NCI-H2171 (cell line): ENCODE results near the gene MSH4.
"Not testable (repeated sequence)": the region's sequence is repeated elsewhere in the genome, so short reads cannot be mapped to it uniquely, and the experiment has no call there.

Source experiments
- DNase-seq: peaks from one replicate; lab custom pipeline; 2025; lab: John Stamatoyannopoulos, UW

Gene MSH4

GRCh38 chr1:75797273-75797588 is 549 bp downstream of the MSH4 start:
- no peak for DNase-seq

- no peak for DNase-seq
Measured at GRCh38 chr1:75797606-75798216, 1.0 kb downstream of the MSH4 start.

DNA sequence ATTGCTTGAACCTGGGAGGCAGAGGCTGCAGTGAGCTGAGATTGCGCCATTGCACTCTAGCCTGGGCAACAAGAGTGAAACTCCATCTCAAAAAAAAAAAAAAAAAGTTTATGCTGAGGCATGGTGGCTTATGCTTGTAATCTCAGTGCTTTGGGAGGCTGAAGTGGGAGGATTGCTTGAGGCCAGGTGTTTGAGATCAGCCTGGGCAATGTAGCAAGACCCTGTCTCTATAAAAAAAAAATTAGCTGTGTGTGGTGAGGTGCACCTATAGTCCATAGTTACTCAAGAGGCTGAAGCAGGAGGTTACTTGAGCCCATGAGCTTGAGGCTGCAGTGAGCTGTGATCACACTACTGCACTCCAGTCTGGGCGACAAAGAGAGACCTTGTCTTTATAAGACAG is 4.8 kb downstream of the MSH4 start:
- DNase-seq: not testable (repeated sequence)

GRCh38 chr1:75808921-75809320 is 12.2 kb downstream of the MSH4 start:
- DNase-seq: no peak

- not testable (repeated sequence) for DNase-seq
Measured at GRCh38 chr1:75810113-75810512, 13.4 kb downstream of the MSH4 start.

- DNase-seq: no peak
Measured at GRCh38 chr1:75811211-75811981, 14.7 kb downstream of the MSH4 start.

GRCh38 chr1:75812065-75812464 is 15.4 kb downstream of the MSH4 start:
- no peak for DNase-seq

- not testable (repeated sequence) for DNase-seq
Measured at GRCh38 chr1:75823596-75823995, 26.9 kb downstream of the MSH4 start.

GRCh38 chr1:75836528-75837100 is 39.9 kb downstream of the MSH4 start:
- DNase-seq: no peak

GRCh38 chr1:75838079-75838478 is 41.4 kb downstream of the MSH4 start:
- DNase-seq: no peak

DNA sequence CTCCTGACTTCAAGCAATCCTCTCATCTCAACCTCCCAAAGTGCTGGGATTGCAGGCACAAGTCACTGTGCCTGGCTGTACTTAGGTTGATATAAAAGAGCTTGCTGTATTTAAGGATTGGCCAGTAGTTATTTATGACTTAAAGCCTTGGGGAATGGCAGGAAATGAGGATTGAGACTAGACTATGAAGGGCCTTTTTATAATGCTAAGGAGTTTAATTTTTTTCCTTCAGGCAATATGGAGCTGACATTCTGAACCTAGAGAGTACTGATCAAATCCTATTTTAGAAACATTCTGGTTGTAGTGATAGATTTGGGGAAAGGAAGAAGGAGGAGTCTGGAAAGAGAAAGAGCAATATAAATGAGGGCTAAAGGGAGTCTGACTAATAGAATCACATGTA is 44.7 kb downstream of the MSH4 start:
- no peak for DNase-seq

DNA sequence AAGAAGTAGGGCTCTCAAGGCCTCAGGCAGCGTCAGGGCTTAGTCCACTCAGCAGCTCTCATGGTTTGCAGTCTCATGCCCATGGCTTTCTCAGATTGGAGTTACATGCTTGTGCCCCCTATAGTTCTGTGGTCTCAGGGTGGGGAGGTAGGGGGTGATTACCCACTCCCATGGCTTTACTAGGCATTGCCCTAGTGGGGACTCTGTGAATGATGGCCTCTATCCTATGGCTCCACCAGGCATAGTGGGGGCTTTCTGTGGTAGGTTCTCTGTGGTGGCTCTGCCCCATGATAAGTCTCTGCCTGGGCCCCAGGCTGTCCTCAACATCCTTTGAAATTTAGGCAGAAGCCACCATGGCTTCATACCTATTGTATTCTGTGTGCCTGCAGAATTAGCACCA is 48.9 kb downstream of the MSH4 start:
- no peak for DNase-seq

GRCh38 chr1:75855010-75855409 is 58.3 kb downstream of the MSH4 start:
- no peak for DNase-seq

DNA sequence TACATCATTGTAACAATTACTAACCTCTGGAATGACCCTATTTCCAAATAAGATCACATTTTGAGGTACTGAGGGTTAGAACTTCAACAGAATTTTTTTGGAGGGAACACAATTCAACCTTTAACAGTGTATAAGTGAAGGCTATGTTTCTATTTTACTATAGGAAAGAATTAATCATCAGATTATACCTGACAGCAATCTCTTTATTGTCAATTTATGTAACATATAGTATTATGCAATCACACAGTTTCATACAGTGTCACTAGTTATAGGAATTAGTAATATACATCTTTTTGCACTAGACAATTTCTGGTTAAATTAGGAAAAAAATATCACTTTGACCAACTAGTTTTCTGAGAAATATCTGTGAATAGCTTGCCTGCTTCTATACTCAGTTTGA is 59.1 kb downstream of the MSH4 start:
- DNase-seq: no peak

DNA sequence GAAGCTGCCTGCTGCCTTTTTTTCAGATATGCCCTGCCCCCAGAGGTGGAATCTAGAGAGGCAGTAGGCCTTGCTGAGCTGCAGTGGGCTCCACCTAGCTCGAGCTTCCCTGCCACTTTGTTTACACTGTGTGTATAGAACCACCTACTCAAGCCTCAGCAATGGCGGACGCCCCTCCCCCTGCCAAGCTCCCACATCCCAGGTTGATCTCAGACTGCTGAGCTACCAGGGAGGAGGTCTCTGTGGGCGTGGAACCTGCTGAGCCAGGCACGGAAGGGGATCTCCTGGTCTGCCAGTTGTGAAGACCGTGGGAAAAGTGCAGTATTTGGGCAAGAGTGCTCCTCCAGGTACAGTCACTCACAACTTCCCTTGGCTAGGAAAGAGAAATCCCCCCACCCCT is 65.1 kb downstream of the MSH4 start:
- no peak for DNase-seq

GRCh38 chr1:75870951-75871350 is 74.3 kb downstream of the MSH4 start:
- no peak for DNase-seq

DNA sequence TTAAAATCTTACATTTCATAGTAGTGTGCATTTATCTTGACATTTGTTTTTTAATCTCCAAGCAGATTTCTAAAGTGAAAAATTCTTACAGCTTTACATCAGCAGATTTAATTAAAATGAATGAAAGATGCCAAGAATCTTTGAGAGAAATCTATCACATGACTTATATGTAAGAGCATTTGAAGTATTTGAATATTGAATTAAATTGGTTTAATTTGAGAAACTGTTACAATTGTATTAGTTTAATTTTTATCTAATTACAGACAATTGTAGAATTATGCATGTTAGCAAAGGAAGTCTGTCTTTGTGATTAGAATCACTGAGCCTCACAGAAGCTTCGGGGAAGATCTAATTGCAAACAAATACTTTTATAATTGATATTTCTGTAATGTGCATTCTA is 83.3 kb downstream of the MSH4 start:
- DNase-seq: no peak

DNA sequence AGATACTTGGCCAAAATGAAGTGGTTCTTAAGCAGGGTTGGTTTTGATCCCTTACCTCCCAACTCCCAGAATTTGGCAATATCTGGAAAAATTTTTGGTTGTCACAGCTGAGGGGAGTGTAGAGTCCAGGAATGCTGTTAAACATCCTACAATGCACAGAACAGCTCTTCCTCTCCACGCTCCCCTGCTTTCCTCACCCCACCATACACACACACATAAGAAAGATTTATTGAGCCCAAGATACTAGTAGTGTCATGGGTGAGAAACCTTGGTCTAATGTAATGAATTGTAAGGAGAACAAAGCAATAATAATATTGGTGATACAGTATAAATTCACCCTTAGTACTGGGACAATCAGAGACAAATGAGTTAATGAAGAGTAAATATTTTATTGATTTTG is 87.8 kb downstream of the MSH4 start:
- DNase-seq: no peak

GRCh38 chr1:75901371-75901770 is 104.7 kb downstream of the MSH4 start:
- no peak for DNase-seq

- DNase-seq: peak; percentile 29
Measured at GRCh38 chr1:75908717-75909152, 112.1 kb downstream of the MSH4 start.

DNA sequence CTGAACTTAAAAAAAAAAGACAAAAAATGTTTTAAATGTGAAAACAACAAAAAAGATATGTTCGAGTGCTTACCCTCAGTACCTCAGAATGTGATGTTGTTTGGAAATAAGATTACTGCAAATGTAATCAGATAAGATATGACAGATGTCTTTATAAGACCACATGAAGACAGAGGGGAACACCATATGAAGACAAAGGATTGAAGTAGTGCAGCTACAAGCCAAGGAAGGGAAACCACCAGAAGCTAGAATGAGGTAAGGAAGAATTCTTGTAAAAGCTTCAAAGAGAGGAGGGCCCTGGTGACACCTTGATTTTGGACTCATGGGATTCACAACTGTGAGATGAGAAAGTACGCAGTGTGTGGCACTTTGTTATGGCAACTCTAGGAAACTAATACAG is 120.2 kb downstream of the MSH4 start:
- no peak for DNase-seq

DNA sequence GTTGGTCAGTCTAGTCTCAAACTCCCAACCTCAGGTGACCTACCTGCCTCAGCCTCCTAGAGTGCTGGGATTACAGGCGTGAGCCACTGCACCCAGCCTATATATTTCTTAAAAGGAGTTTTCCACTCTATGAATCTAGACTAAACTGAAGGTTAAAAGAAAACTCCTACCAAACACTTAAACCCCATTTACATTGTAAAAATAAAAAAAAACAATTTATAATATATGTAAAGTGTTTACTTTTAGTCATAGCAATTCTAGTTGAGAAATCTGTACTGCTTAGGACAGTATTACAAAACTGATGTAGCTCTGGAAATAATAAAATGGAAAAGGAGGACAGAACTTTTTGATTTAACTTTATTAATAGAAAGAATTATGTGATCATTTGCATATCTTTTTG is 126.0 kb downstream of the MSH4 start:
- DNase-seq: no peak

- DNase-seq: no peak
Measured at GRCh38 chr1:75932304-75932703, 135.6 kb downstream of the MSH4 start, which contains the start of gene ASB17. TSS of gene ASB17 (minus strand) at chr1:75932404. CDS start at chr1:75932291, 113 bp downstream.

- DNase-seq: no peak
Measured at GRCh38 chr1:75937034-75937433, 140.4 kb downstream of the MSH4 start.
